NCI-H748 treated with DMSO at 0.1 percent for 48 hours (cell line): Measurements from ENCODE around the gene CLDN20.
"Not testable (repeated sequence)": the region's sequence is repeated elsewhere in the genome, so short reads cannot be mapped to it uniquely, and the experiment has no call there.

Experiments
- DNase-seq: peaks from one replicate; lab custom pipeline; 2025; lab: John Stamatoyannopoulos, UW

CLDN20 gene, protein sequence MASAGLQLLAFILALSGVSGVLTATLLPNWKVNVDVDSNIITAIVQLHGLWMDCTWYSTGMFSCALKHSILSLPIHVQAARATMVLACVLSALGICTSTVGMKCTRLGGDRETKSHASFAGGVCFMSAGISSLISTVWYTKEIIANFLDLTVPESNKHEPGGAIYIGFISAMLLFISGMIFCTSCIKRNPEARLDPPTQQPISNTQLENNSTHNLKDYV

GRCh38 chr6:155263373-155264063 is at the start of gene CLDN20:
CLDN20 (plus strand) TSS chr6:155264013; CDS start chr6:155275720, 11,707 bp downstream.
- DNase-seq = no peak

DNA sequence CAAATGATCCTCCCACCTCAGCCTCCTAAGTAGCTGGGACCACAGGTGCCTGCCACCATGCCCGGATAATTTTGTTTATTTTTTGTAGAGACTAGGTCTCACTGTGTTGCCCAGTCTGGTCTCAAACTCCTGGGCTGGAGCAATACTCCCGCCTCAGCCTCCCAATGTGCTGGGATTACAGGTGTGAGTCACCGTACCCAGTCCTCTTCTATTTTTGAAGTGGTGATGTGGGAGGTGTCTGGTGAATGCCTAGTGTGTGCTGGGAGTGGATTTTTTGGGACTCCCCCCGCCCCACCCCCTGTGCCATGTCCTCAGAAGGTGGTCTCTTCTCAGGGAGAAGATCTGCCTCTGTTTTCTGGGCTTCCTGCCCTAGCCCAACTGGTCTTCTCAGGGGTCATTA is 47.9 kb upstream of the CLDN20 start:
- no peak for DNase-seq

DNA sequence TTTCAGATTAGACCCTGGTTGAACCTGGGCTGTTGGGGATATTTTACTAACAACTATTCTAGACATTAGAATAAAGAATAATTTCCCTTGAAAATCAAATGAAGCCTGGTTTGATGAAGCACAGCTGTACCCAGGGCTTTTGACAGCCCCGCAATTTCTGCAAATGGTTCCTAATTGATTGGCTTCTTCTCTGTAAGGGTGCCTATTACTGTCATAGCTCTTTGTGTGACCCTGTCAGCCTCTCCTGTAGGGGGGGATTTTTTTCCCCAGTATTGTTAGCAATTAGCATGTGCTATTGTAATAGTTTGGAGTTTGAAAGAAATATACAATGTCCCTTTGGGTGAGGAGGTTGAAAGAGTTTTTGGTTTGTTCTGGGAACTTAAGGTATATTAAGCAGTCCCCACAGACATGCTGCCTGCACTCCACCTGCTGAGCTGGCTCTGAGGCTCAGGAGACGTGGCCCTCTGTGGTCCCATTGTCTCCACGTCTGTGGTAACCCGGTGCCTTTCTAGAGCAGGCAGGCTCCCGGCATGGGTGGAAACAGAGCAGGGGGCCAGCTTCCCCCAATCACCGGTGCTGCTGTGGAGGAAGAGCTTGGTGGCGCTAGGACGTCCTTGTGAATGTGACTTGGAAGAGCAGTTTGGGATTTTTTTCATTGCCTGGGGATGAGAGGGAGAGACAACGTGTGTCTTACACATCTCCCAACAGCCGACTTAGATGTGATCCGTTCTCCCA is 47.3 kb upstream of the CLDN20 start:
- no peak for DNase-seq

- DNase-seq = not testable (repeated sequence)
These were observed 45.1 kb upstream of the CLDN20 start for GRCh38 chr6:155218711-155219110.

GRCh38 chr6:155219299-155219698 is 44.5 kb upstream of the CLDN20 start:
- no peak for DNase-seq

- DNase-seq = no peak
These were observed 43.9 kb upstream of the CLDN20 start for GRCh38 chr6:155219858-155220301.

DNA sequence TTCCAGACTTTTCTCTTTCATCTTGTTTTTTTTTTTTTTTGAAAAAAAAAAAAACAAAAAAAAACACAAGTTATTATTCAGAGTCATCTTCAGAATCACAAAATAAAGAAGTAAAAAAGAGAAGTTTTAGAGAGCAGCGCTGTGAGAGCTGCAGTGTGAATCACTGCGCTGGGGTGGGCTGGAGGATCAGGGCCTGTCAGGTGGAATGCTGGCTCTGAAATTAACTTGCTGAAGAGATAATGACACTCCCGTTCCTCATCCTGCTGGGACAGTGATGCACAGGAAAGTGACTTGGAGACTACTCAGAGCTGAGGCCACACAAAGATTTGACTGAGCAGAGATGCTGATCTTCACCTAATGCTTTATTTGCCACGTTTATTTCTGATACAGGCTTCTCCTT is 42.7 kb upstream of the CLDN20 start:
- no peak for DNase-seq

DNA sequence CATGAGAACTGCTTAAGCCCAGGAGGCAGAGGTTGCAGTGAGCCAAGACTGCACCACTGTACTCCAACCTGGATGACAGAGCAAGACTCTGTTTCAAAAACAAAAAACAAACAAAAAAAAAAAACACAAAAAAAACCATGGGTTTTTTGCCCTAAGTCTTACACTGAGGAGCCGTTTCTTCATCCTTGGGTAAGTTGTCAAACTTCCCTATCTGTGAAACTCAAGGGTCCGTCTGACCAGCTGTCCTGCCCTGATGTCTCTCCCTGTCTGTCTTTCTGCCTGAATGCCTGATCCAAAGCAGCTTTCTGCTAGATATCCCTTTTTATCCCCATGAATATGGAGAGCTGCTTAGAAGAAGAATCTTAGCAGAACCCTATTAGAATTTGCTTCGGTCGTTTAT is 41.3 kb upstream of the CLDN20 start:
- DNase-seq = no peak

GRCh38 chr6:155223646-155224451 is 40.0 kb upstream of the CLDN20 start:
- DNase-seq = peak; percentile 74

- DNase-seq = no peak
These were observed 39.2 kb upstream of the CLDN20 start for GRCh38 chr6:155224618-155225017.

- DNase-seq = no peak
These were observed 36.8 kb upstream of the CLDN20 start for GRCh38 chr6:155227046-155227445.

DNA sequence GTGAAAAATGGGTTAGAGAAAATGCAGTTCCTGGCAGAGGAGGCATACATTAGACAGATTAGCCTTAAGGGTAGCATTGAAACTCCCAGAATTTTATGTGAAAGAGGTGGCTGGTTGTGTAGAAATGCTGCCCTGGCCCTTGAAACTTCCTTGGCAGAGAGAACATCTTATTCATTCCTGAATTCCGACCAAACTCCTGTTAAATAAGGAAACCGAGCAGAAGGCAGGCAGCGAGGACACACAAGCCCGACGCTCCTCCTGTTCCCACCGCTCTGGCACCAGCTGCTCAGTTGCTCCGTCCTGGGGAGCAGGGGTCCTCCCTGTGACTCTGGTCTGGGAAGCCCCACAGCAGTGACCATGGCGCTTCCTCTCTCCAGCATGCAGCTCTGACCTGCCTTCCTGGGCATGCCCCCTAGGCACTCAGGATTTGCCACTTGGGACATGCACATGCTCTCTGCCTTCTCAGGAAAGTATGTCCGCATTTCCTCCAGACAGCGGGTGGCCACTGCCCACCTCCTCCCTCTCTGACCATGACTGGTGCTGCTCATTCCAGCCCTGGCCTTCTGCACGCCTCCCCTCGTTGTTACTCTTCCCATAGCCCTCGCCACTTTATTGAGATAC is 35.2 kb upstream of the CLDN20 start:
- DNase-seq = no peak

DNA sequence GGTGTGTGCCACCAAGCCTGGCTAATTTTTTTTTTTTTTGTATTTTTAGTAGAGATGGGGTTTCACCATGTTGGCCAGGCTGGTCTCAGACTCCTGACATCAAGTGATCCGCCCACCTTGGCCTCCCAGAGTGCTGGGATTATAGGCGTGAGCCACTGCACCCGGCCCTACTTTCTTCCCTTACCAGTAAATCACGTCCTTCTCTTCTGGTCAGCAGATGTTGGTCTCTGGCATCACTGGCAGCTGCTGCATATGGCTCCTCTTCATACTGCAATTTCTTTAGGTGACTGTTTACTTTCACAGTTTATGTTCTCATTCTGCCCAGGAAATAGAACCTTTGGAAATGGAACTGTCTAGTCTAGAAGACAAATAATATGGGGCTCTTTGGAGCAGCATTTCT is 32.8 kb upstream of the CLDN20 start:
- DNase-seq = not testable (repeated sequence)

DNA sequence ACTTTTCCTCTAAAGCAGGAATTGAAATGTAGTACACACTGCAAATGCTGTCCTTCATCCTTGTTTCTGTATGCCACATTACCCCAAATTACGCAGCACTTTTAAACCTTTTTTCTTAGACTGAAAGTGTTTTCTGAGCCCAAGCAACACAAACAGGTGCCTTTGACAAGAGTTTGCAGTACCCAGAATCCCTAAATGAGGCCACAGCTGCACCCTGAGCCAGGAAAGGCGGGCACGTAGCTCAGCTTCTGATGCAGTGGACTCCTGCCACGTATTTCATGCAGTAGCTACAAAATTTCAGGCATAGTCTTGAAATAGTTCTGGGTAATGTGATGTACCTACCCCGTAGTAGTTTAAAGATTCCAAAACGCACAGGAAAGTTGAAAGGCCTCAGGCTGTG is 31.0 kb upstream of the CLDN20 start:
- no peak for DNase-seq

DNA sequence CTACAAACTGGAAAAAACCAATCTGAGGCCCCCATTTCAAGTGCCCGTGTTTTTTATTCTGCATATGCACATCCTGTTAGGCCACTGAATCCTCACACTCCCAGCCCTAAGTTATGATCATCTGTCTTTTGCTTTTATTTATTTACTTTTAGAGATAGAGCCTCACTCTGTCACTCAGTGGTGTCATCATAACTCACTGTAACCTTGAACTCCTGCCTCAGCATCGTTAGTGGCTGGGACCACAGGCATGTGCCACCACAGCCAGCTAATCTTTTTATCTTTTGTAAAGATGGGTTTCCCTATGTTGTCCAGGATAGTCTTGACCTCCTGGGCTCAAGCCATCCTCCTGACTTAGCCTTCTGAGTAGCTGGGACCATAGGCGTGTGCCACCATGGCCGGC is 29.6 kb upstream of the CLDN20 start:
- DNase-seq = no peak

GRCh38 chr6:155234687-155235086 is 29.1 kb upstream of the CLDN20 start:
- no peak for DNase-seq

GRCh38 chr6:155235087-155235486 is 28.7 kb upstream of the CLDN20 start:
- DNase-seq = no peak

DNA sequence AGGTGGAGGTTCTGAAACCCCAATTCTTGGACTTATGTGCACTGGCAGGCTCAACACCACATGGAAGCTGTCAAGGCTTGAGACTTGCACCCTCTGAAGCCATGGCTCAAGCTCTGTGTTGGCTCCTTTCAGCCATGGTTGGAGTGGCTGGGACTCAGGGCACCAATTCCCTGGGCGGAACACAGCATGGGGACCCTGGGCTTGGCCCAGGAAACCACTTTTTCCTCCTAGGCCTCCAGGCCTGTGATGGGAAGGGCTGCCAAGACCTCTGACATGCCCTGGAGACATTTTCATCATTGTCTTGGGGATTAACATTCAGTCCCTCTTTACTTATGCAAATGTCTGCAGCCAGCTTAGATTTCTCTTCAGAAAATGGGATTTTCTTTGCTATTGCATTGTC is 26.2 kb upstream of the CLDN20 start:
- DNase-seq = no peak

GRCh38 chr6:155240905-155241600 is 22.8 kb upstream of the CLDN20 start:
- DNase-seq = no peak

GRCh38 chr6:155241966-155242365 is 21.8 kb upstream of the CLDN20 start:
- no peak for DNase-seq

- DNase-seq = no peak
These were observed 19.4 kb upstream of the CLDN20 start for GRCh38 chr6:155244434-155244833.
